Trophoblast cell (in vitro differentiated cells and primary cell): Measurements from ENCODE around the gene MAN1C1.

Experiments
- DNase-seq, 2 donors: peaks; one replicate each; pipeline ENCODE4 v3.0.0-alpha.2; 2016
- H2AFZ ChIP-seq: 2 replicates; pipeline ENCODE4 v1.6.1; 2013; ENCODE audit warnings: low read length, moderate library complexity, mild to moderate bottlenecking; ENCODE audit not compliant: insufficient read depth, poor library complexity
- H2AK5ac ChIP-seq: 2 replicates; pipeline ENCODE4 v1.6.1; 2013; ENCODE audit warnings: mild to moderate bottlenecking, low read length
- H2BK120ac ChIP-seq: 2 replicates; pipeline ENCODE4 v1.6.1; 2013; ENCODE audit warnings: low read length, mild to moderate bottlenecking, moderate library complexity; ENCODE audit not compliant: insufficient read depth, poor library complexity
- H2BK12ac ChIP-seq: 2 replicates; pipeline ENCODE4 v1.6.1; 2013; ENCODE audit warnings: mild to moderate bottlenecking, low read length, moderate library complexity
- H2BK5ac ChIP-seq: 2 replicates; pipeline ENCODE4 v1.6.1; 2013; ENCODE audit warnings: low read length, low read depth, moderate library complexity, mild to moderate bottlenecking; ENCODE audit not compliant: poor library complexity
- H3K14ac ChIP-seq: 2 replicates; pipeline ENCODE4 v1.6.1; 2013; ENCODE audit warnings: mild to moderate bottlenecking, low read length
- H3K18ac ChIP-seq: 2 replicates; pipeline ENCODE4 v1.6.1; 2013; ENCODE audit warnings: mild to moderate bottlenecking, low read length
- H3K23ac ChIP-seq: 2 replicates; pipeline ENCODE4 v1.6.1; 2013; ENCODE audit warnings: low read length
- H3K27ac ChIP-seq: 2 replicates; pipeline ENCODE4 v1.5.1; 2013; ENCODE audit warnings: low read depth, mild to moderate bottlenecking, inconsistent platforms, low read length, moderate library complexity
- H3K27me3 ChIP-seq: 2 replicates; pipeline ENCODE4 v1.6.1; 2013; ENCODE audit warnings: inconsistent platforms, mild to moderate bottlenecking, low read length, moderate library complexity; ENCODE audit not compliant: insufficient read depth
- H3K36me3 ChIP-seq, 2 experiments: 1 replicate in 1 of 2; 2 replicates in 1 of 2; pipeline ENCODE4 v1.6.1; 2013; ENCODE audit warnings: low read length in 2 of 2, mild to moderate bottlenecking in 2 of 2, moderate library complexity in 1 of 2; ENCODE audit not compliant: insufficient read depth in 2 of 2, control insufficient read depth in 1 of 2
- H3K4ac ChIP-seq: 2 replicates; pipeline ENCODE4 v1.6.1; 2013; ENCODE audit warnings: low read depth, mild to moderate bottlenecking, low read length, moderate library complexity
- H3K4me1 ChIP-seq, 2 experiments: 1 replicate in 1 of 2; 2 replicates in 1 of 2; pipeline ENCODE4 v1.6.1; 2013; ENCODE audit warnings: low read length in 2 of 2, mild to moderate bottlenecking in 2 of 2, moderate library complexity in 1 of 2; ENCODE audit not compliant: insufficient read depth in 2 of 2, control insufficient read depth in 1 of 2
- H3K4me2 ChIP-seq: 2 replicates; pipeline ENCODE4 v1.6.1; 2013; ENCODE audit warnings: inconsistent platforms, mild to moderate bottlenecking, low read length, moderate library complexity
- H3K4me3 ChIP-seq: 2 replicates; pipeline ENCODE4 v1.5.1; 2013; ENCODE audit warnings: mild to moderate bottlenecking, low read depth, low read length, inconsistent platforms
- H3K79me1 ChIP-seq: one replicate; pipeline ENCODE4 v1.6.1; 2013; ENCODE audit warnings: low read length
- H3K79me2 ChIP-seq: 2 replicates; pipeline ENCODE4 v1.6.1; 2013; ENCODE audit warnings: low read length, mild to moderate bottlenecking; ENCODE audit not compliant: control insufficient read depth, insufficient read depth, poor library complexity
- H3K9ac ChIP-seq: 2 replicates; pipeline ENCODE4 v1.6.1; 2013; ENCODE audit warnings: mild to moderate bottlenecking, low read length
- H3K9me3 ChIP-seq: 2 replicates; pipeline ENCODE4 v1.6.1; 2013; ENCODE audit warnings: low read depth, mild to moderate bottlenecking, control low read depth, inconsistent platforms, low read length; ENCODE audit not compliant: insufficient read depth
- H4K12ac ChIP-seq: 2 replicates; pipeline ENCODE4 v1.6.1; 2013; ENCODE audit warnings: low read depth, mild to moderate bottlenecking, low read length, moderate library complexity
- H4K8ac ChIP-seq: 2 replicates; pipeline ENCODE4 v1.6.1; 2013; ENCODE audit warnings: low read depth, mild to moderate bottlenecking, low read length, moderate library complexity
- H4K91ac ChIP-seq: one replicate; pipeline ENCODE4 v1.6.1; 2013; ENCODE audit warnings: low read depth, mild to moderate bottlenecking, low read length, moderate library complexity
- WGBS: extraction: QIAGEN DNeasy Blood & Tissue Kit; methylation state at CpG from one replicate; pipeline ENCODE4 v1.1.7; 2013; ENCODE audit warnings: missing lambda C conversion rate; ENCODE audit not compliant: insufficient read length, insufficient coverage; ENCODE audit errors: extremely low coverage; 5-methylcytosine and 5-hydroxymethylcytosine counted together

MAN1C1 gene

DNA sequence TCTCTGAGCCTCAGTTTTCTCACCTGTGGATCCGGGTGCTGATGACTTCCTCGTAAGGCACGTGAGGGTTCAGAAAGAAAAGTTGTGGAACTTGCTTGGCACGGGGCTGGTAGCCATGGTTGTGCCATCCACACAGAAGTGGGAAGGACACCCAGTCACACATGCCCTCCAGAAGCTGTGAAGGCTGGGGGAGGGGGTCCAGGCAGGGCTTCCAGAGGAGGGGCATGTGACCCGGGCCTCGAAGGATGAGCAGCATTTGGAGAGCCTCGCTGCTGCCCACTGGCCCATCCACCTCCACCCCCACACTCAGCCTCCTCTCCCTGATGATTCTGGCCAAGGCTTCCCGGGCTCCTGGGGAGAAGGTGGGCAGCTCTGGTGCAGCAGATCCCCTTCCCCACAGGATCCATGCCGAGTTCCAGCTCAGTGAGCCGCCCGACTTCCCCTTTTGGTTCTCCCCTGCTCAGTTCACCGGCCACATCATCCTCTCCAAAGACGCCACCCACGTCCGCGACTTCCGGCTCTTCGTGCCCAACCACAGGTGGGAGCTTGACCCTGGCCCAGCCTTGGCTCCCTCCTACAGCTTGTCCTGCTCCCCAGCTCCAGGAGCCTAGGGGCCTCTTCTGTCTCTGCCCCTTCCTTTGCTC lies 192.8 kb downstream of the MAN1C1 start:
- Histone ChIP-seq H4K12ac (no peak overlapping the region), H3K4ac (no peak overlapping the region), H3K18ac (no peak overlapping the region), H3K14ac (no peak overlapping the region), H3K79me2 (no peaks in the 10 kb centered on the region), H3K36me3 (peaks cover 37 to 50% of the 10 kb centered on the region in 2 experiments), H3K23ac (no peak overlapping the region), H2AK5ac (no peak overlapping the region), H2AFZ (no peak overlapping the region), H4K8ac (no peak overlapping the region), H3K4me2 (no peak overlapping the region), H3K27ac (no peak overlapping the region), H2BK12ac (no peak overlapping the region), H2BK120ac (no peak overlapping the region), H3K4me3 (no peak overlapping the region), H3K9me3 (no peaks in the 10 kb centered on the region), H3K79me1 (no peaks in the 10 kb centered on the region), H3K9ac (no peak overlapping the region), H4K91ac (no peak overlapping the region), H3K4me1 (no peaks in the 10 kb centered on the region), H2BK5ac (no peak overlapping the region), H3K27me3 (no peaks in the 10 kb centered on the region)
- WGBS: no CpG with 5 or more reads among the region's 18 CpGs
- DNase-seq: peak in 1 of 2 donors; percentile 6

DNA sequence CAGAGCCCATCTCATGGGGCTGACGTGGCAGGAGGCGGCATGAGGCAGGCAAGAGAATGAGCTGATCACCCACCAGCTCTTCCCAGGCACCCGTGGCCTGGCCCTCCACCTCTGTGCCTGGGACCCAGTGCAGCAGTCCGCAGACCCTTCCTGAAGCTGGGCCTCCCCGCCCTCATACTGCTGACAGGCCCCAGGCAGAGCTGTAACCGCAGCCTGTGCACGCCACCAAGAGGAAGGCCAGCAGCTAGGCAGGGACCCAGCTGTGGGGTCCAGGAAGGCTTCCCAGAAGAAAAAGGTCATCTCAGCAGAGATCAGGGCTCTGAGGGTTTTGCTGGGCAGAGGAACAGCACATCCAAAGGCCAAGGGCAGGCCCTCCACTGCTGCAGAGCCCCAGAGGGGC lies 193.3 kb downstream of the MAN1C1 start:
- Histone ChIP-seq H3K9ac (no peak overlapping the region), H4K91ac (no peak overlapping the region), H3K18ac (no peak overlapping the region), H3K36me3 (peaks cover 37 to 50% of the 10 kb centered on the region in 2 experiments), H3K4ac (no peak overlapping the region), H3K14ac (no peak overlapping the region), H3K27me3 (no peaks in the 10 kb centered on the region), H2AK5ac (no peak overlapping the region), H3K4me1 (no peaks in the 10 kb centered on the region), H4K12ac (no peak overlapping the region), H2AFZ (no peak overlapping the region), H3K23ac (no peak overlapping the region), H3K79me1 (no peaks in the 10 kb centered on the region), H3K79me2 (no peaks in the 10 kb centered on the region), H3K4me3 (no peak overlapping the region), H2BK12ac (no peak overlapping the region), H4K8ac (no peak overlapping the region), H2BK5ac (no peak overlapping the region), H3K4me2 (no peak overlapping the region), H3K9me3 (no peaks in the 10 kb centered on the region), H2BK120ac (no peak overlapping the region), H3K27ac (no peak overlapping the region)
- DNase-seq: no peak
- no CpG with 5 or more reads among the region's 7 CpGs for WGBS

- H3K4ac ChIP-seq: no peak overlapping the region
- H3K27ac ChIP-seq: no peak overlapping the region
- H3K14ac ChIP-seq: no peak overlapping the region
- no peak overlapping the region for H3K23ac ChIP-seq
- H4K12ac ChIP-seq: no peak overlapping the region
- no peaks in the 10 kb centered on the region for H3K79me2 ChIP-seq
- H3K9ac ChIP-seq: no peak overlapping the region
- WGBS: no CpG with 5 or more reads among the region's 21 CpGs
- H3K4me1 ChIP-seq: no peaks in the 10 kb centered on the region
- H2AK5ac ChIP-seq: no peak overlapping the region
- H3K9me3 ChIP-seq: no peaks in the 10 kb centered on the region
- no peak overlapping the region for H4K8ac ChIP-seq
- H3K4me2 ChIP-seq: no peak overlapping the region
- no peaks in the 10 kb centered on the region for H3K27me3 ChIP-seq
- H2BK5ac ChIP-seq: no peak overlapping the region
- no peak overlapping the region for H2AFZ ChIP-seq
- H2BK12ac ChIP-seq: no peak overlapping the region
- H3K79me1 ChIP-seq: no peaks in the 10 kb centered on the region
- peak; percentile 45 to 73 for DNase-seq
- H3K36me3 ChIP-seq: peaks cover 37 to 50% of the 10 kb centered on the region in 2 experiments
- H4K91ac ChIP-seq: no peak overlapping the region
- no peak overlapping the region for H3K18ac ChIP-seq
- no peak overlapping the region for H3K4me3 ChIP-seq
- no peak overlapping the region for H2BK120ac ChIP-seq
Measured at GRCh38 chr1:25810341-25811299, 194.0 kb downstream of the MAN1C1 start.

- no peak overlapping the region for H3K27ac ChIP-seq
- no peak overlapping the region for H2BK12ac ChIP-seq
- H4K8ac ChIP-seq: no peak overlapping the region
- H3K9ac ChIP-seq: no peak overlapping the region
- H3K79me2 ChIP-seq: no peaks in the 10 kb centered on the region
- no peak overlapping the region for H4K91ac ChIP-seq
- no peak overlapping the region for H3K23ac ChIP-seq
- peaks cover 32 to 42% of the 10 kb centered on the region in 2 experiments for H3K36me3 ChIP-seq
- no peak overlapping the region for H2AFZ ChIP-seq
- H2BK120ac ChIP-seq: no peak overlapping the region
- H3K14ac ChIP-seq: no peak overlapping the region
- H3K4me1 ChIP-seq: no peaks in the 10 kb centered on the region
- H3K79me1 ChIP-seq: no peaks in the 10 kb centered on the region
- no peak overlapping the region for H2BK5ac ChIP-seq
- no CpG with 5 or more reads among the region's 13 CpGs for WGBS
- no peak overlapping the region for H3K4ac ChIP-seq
- no peak overlapping the region for H3K4me3 ChIP-seq
- no peak for DNase-seq
- H3K18ac ChIP-seq: no peak overlapping the region
- no peak overlapping the region for H3K4me2 ChIP-seq
- H3K27me3 ChIP-seq: no peaks in the 10 kb centered on the region
- H2AK5ac ChIP-seq: no peak overlapping the region
- no peak overlapping the region for H4K12ac ChIP-seq
- no peaks in the 10 kb centered on the region for H3K9me3 ChIP-seq
Measured at GRCh38 chr1:25811384-25812082, 194.9 kb downstream of the MAN1C1 start.
